GM19099 (cell line): ENCODE data around the gene TFF2.

Experiments used
- POLR2A ChIP-seq: IDR thresholded peaks from 3 replicates; pipeline ENCODE4 v1.6.1; 2011; ENCODE audit warnings: low read depth; ENCODE audit not compliant: insufficient read length; ENCODE audit errors: extremely low read depth

Gene TFF2

DNA sequence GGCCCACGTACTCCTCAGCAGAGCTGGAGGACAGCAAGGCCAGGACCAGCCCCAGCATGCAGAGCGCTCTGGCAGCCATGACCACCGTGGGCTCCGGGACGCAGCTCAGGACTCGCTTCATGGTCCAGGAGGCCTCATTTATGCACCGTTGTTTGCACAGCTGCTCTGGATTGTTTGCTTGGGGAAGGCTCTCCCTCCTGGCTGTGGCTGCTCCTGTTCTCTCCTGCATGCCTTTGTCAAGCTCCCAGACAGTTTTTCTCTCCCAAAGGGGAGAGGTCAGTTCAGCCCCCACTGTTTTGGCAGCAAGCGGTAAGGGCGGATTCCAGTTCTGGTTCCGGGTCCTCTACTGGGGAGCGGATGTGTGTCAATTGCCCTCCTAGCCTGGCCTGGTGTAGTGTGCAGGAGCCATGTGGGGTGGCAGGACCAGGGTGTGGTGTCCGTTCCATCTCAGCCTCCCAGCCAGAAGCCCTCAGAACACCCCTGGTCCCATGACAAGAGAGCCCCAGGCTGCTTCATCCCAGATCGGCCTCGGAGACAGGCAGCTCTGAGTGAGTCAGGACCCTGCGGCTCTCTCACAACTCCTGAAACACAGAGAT is 35.4 kb downstream of the TFF2 start, which contains the start of gene TFF3:
Gene TFF3 (minus strand): TSS at position 114 of the 596 bp plus-strand sequence. CDS start 35 bp downstream, at position 79.
- no peak for TF ChIP-seq POLR2A

DNA sequence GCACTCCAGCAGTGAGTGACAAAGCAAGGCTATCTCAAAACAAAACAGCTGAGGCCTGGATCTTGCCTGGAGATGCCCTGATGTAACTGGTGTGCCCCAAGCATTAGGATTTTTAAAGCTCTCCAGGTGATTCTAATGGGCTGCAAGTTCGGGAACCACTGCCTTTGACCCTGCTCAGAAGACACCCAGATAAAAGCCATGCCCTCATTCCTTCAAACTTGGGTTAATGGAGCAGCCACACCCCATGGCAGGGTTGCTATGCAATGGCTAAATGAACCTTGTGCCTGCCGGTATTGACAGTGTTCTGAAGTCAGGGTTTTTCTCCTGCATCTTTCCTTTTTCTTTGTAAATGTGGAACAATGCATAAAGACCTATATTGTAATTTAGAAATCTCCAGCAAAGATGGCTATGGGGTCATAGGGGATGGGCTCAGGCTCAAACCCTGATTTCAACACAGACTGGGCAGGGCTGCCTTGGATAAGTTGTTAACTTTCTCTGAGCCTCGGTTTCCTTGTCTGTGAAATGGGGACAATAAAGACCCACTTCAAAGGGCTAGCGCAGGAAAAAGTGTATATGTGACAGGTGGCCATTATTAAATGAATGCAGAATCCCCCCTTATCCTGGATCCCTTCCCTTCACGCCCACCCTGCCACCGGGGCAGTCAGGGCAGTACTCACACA is 36.0 kb downstream of the TFF2 start:
- TF ChIP-seq POLR2A = no peak

DNA sequence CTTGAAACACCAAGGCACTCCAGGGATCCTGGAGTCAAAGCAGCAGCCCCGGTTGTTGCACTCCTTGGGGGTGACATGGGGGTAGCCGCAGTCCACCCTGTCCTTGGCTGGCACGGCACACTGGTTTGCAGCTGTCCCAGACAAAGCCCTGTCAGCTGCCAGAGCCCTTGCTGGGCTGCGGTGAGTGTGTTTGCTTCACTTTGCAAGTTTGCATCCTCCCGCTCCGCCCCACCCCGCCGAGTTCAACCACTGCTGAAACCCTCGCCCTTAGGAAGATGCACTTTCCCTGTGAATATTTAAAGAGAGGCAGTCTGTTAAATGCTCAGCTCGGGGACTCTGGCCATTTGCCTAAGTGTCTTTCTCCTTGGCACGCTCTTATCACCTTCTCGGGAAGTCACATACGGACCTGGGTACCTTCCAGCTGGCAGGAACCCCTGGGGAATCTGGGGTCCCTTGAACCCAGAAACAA is 37.3 kb downstream of the TFF2 start:
- TF ChIP-seq POLR2A = no peak

DNA sequence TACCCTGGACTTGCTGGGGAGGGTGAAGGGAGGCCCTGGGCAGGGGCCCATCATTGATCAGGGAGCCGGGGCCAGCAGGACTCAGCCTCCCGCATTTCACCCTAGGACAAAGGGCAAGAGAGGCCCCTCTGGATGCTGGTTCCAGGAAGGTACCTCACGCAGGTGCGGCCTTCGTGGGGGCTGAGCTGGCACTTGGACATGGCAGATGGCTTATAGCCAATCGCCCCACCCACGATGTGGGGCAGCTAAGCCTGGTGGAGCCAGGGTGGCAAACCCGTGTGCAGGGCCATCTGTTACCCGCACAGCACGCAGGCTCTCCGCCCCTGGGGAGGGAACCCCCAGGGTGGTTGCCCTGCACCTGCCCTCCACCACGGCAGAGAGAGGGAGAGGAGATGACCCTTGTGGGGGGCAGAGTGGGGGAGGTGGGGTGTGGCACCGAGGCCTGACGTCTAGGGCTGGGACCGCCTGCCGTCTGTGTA is 38.1 kb downstream of the TFF2 start:
- no peak for TF ChIP-seq POLR2A

DNA sequence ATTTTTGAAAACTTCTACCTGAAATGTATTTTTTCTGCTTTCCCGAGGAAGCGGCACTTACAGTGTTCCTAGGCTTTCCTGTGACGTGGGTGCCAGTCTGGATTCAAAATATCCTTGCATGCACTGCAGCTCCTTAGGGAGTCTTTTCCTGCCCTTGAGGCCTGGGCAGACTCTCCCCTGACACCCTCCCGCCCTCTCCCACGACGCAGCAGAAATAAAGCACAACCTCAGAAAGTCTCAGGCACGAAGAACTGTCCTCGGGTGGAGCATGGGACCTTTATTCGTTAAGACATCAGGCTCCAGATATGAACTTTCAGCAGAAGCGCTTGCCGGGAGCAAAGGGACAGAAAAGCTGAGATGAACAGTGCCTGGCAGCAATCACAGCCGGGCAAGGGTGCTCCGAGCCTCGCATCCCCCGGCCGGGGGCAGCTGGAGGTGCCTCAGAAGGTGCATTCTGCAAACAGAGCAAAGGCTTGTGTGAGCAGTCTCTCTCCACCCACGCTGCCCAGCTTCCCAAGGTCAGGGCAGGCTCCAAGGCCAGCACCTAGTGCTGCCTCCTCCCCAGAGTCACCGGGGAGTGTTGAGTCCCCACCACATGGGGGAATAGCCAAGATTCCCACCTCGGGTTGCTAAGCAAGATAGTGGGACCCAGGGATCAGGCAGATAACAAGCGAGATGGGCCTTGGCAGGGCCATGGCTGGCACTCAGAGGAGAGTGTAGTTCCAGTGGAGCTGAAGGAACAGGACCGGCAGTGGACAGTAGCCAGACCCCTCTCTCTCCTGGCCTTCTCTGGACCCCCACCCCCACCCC is 38.8 kb downstream of the TFF2 start:
- no peak for TF ChIP-seq POLR2A

DNA sequence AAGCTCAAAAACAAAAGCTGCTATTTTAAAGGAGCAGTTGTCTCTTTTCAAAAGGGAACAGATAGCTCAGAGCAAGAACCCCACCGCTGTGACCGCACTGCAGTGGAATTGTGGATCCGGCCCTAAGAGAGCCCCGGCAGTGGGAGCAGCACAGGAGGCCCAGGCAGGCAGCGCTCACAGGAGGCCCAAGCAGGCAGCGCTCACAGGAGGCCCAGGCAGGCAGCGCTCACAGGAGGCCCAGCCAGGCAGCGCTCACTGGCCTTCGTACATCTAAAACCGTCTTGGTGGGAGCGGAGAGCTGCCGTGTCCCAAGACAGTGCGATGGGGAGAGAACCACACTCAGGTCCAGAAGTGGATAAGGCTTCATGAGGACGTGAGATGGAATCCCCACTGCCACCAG is 39.6 kb downstream of the TFF2 start:
- no peak for TF ChIP-seq POLR2A

DNA sequence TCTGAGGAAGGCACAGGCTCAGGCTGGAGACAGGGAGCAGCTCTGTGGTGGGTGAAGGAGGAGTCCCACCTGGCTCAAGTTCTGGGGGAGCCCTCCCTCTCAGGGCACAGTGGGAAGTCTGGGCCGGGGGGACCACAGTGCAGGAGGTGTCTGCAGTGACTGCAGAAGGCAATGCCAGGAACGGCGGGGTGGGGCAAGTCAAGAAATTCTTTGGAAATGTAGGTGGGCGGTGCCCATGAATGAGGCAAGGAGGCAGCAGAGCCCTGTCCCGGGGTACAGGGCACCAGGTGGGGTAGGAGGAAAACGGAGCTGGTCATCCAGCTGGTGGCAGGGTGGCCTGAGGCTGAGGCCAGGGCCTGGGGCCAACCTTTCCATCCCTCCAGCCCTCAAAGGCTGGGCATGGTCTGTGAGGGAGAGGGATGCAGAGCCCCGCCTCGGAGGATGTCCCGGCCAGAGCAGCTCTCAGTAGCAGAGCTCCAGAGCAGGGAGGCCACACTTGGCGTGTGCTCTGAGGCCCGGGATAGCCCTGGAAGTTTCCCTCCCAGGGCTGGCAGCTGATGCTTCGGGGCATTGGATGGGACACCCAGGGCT is 40.3 kb downstream of the TFF2 start:
- TF ChIP-seq POLR2A = no peak

DNA sequence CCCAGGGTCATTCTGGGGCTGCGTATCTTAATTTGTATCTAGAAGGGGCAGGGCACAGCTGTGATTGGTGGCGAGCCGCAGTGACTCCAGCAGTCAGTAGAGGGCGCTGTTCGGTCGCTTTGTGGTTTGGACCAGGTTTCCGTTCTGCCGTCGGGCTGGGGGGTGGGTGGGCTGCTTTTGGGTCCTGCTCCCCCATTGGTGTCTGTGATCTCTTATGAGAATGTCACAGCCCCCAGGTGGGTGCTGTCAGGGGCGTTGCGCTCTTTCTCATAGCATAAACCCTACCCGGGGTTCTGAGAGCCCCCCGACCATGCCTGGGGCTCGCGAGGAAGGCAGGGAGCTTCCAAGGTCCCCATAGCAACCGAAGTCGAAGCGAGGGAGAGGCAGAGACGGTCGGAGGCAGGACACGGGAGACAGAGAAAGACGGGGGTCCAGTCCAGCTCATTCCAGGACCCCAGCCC is 41.0 kb downstream of the TFF2 start:
- no peak for TF ChIP-seq POLR2A

DNA sequence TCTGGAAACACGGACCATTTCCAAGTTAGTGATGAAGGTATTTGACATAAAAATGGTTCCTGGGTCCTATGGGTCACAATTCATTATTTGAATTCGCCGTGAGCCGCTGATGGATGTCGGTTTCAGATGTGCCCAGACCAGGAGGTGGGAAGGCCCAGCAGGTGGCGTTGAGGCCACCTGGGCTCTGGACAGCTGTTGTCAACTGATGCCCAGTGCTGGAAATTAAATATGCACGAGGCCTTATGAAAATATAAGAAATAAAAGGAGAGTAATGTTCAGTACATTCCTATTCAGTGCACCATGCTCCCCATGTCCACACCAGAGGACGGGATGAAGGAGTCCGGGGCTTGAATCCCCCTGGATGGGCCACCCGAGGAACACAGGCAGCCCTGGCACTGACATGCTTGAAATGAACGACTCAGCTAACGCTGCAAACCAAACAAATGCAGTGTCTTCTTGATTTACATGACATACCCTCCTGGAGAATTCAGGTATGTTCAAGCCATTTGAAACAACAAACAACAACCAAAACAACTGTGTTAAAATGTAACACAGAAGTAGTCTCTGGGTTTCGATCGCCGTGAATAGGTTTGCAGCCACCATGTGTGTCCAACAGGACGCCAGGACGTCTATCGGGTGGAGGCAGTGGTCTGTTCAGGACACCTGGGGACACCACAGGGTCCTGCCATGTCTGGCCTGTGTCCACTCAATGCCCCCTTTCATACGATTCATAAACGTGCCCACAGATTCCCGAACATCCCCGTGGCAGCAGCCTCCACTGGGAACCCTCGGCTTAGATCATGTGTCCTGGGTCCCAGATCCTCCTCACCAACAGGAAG is 41.7 kb downstream of the TFF2 start:
- no peak for TF ChIP-seq POLR2A

DNA sequence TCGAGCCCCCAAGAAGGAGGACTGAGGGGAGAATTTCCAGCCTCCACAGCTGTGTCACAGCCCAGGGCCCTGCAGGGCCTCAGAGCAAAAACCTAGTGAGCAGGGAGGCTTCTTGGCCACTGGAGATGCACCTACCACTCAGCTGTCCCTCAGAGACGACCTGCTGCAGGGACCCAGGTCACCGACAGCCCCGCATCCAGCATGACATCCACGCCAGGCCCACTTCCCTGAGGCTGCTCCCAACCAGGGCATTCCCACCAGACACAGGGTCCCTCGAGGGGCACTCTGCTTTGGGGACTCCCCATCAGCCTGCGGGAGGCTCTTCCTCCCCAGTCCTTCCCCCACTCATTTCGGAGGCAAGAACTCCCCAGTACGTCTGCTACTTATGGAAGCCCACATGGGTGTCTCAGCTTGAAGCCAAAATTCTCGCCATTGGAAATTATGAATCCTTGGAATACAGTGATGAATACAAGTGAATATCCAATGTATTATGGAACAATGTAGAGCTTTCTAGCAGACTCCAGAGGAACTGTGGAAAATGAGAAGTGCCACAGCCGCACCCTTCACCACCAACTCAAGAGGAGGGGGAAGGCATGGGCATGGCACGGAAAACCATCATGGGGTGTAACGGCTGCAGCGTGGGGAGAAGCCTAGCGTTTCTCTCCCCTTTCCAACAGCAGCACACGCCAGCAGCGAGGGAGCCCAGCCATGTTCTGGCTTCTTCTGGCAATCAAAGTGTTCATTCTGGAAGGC is 42.5 kb downstream of the TFF2 start:
- no peak for TF ChIP-seq POLR2A

DNA sequence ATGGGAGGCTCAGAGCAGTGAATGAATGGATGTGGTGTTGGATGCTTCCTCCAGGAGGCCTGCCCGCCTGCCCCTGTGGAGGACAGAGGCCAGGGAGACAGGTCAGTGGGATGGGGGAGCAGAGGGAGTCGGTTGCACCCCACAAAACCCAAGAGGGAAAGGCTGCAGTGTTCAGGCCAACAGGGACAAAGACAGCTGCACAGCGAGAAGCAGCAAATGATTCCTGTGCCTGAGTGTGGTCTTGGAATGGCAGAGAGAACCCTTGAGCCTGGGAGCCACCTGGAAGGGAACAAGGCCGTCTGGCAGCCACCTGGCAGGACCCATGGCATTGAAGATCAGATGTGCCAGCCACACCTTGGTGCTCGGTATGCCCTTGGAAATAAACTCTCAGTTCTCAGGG is 43.7 kb downstream of the TFF2 start:
- TF ChIP-seq POLR2A = no peak

DNA sequence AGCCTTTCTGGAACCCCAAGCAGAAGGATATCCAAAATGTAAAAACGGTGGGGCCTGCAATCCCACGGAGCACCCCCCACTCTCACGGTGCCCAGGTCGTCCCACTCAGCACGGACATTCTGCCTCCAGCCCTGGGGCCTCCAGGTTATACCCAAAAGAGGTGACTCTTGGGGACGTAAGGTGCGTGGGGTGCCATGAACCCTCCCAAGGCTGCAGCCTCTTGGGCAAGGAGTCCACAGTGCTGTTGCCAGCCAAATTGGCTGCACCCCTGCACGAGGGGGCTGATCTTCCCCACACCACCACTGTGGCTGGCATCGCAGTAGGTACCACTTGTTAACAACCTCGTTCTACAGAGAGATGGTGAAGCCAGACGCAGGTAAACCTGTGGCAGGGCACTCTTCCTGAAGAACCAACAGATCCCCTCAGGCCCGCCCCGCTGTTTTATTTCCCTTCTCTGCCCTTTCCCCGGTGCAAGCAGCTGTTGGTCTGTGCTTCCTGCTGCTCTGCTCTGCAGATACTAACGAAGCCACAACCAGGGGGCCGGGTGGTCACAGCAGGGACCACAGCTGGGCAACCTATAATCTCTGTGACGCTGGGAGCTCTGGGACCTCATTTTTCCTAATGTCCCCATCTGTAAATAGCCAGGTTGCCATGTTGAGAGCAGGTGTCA is 44.3 kb downstream of the TFF2 start:
- no peak for TF ChIP-seq POLR2A

DNA sequence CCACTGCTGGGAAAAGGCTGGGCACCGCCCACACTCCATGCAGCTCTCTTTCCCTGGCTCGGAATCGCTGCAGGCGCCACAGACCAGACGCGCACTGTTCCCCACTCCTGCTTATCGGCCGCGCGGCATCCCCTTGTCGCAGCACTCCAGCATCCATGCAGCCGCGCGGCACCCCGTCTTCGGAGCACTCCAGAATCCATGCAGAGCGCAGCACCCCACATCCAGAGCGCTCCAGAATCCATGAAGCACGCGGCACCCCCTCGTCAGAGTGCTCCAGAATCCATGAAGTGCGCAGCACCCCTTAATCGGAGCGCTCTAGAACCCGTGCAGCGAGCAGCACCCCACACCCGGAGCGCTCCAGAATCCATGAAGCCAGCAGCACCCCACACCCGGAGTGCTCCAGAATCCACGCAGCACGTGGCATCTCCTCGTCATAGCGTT is 45.1 kb downstream of the TFF2 start:
- no peak for TF ChIP-seq POLR2A
